Measurements from ENCODE around the gene SRMS. TPM values are rescaled to one million over a fixed set of nuclear protein-coding genes. Genes with fewer than 3 reads are reported as not detected.
A peak's percentile ranks its signal among the peaks of the same experiment; 100 is the strongest.

The SRMS gene
- total RNA-seq, 1 experiment from 2014 or later: 0.79 TPM

DNA sequence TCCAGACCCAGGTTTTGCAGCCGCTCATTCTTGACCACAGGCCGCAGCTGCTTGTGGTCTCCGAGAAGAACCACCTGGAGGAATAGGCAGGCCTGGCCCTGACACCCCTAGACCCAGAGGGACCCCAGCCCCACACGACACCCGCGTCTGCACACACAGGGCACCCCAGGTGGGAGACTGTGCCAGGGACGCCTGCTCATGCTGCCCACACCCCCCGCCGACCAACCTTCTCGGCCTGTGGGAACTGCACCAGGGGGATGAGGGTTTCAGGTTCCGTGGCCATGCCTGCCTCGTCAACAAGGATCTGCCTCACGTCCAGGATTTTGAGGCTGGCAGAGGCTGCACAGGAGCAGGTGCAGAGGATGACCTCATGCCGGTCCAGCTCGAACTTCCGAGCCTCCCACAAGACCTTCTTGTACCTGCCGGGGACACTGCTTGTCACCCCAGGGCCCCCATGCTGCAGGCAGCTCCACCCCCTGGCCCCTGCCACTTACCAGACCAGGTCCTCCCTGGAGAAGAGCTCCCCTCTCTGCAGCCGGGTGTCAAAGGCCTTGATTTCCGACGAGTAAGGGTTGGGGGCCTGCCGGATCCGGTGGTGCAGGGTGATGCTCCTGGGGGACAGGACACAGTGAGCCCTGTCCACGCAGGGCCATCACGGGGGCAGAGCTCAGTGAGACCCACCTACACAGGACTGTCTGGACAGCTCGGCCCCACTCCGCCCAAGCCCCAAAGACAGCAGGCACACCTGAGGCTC is 13.5 kb upstream of the SRMS start:
- H2BK12ac ChIP-seq (ENCODE audit: insufficient read length, low read depth, low read length): no peak overlapping the region
- DNase-seq: no peak
- H3K79me1 ChIP-seq (ENCODE audit: insufficient read depth, low read depth, low read length, poor library complexity, severe bottlenecking): no peaks in the 10 kb centered on the region
- H2BK20ac ChIP-seq (ENCODE audit: low read depth, low read length, poor library complexity, severe bottlenecking): no peak overlapping the region
- H2BK120ac ChIP-seq (ENCODE audit: low read depth, low read length, poor library complexity, severe bottlenecking): no peak overlapping the region
- H3K27me3 ChIP-seq (ENCODE audit: insufficient read depth, low read length): no peaks in the 10 kb centered on the region
- H4K5ac ChIP-seq (ENCODE audit: insufficient read length, low read depth, low read length): no peak overlapping the region
- H2AFZ ChIP-seq (ENCODE audit: low read length): no peak overlapping the region
- H3K56ac ChIP-seq (ENCODE audit: insufficient read length, low read depth, low read length): no peak overlapping the region
- no peak overlapping the region for H4K8ac ChIP-seq (replicated peaks; ENCODE audit: insufficient read length, low read depth, low read length)
- no peaks in the 10 kb centered on the region for H3K79me2 ChIP-seq (ENCODE audit: insufficient read depth, low read length)
- TF ChIP-seq, protein P1, sequence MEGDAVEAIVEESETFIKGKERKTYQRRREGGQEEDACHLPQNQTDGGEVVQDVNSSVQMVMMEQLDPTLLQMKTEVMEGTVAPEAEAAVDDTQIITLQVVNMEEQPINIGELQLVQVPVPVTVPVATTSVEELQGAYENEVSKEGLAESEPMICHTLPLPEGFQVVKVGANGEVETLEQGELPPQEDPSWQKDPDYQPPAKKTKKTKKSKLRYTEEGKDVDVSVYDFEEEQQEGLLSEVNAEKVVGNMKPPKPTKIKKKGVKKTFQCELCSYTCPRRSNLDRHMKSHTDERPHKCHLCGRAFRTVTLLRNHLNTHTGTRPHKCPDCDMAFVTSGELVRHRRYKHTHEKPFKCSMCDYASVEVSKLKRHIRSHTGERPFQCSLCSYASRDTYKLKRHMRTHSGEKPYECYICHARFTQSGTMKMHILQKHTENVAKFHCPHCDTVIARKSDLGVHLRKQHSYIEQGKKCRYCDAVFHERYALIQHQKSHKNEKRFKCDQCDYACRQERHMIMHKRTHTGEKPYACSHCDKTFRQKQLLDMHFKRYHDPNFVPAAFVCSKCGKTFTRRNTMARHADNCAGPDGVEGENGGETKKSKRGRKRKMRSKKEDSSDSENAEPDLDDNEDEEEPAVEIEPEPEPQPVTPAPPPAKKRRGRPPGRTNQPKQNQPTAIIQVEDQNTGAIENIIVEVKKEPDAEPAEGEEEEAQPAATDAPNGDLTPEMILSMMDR (conservative IDR thresholded peaks at IDR 0.05): no peak
- no peak overlapping the region for H2AK5ac ChIP-seq (ENCODE audit: insufficient read length, low read length)
- peak overlapping the region in 1 of 3 experiments; percentile 70; a peak in 1 of 7 replicates for H3K27ac Mint-ChIP-seq
- H3K4me1 Mint-ChIP-seq: peaks cover 5 to 7% of the 10 kb centered on the region in 2 experiments
- no peak overlapping the region for H3K4ac ChIP-seq (ENCODE audit: low read depth, low read length)
- H3K4me3 Mint-ChIP-seq: no peak overlapping the region
- H2BK5ac ChIP-seq (ENCODE audit: insufficient read length, low read length): no peak overlapping the region
- no peak overlapping the region for H3T11ph ChIP-seq (ENCODE audit: low read length)
- H3K27me3 Mint-ChIP-seq (ENCODE audit: low read depth): no peaks in the 10 kb centered on the region
- H4K91ac ChIP-seq (ENCODE audit: insufficient read length, low read depth, low read length): no peak overlapping the region
- no CpG with 5 or more reads among the region's 26 CpGs for WGBS (ENCODE audit: extremely low coverage, insufficient read length, low lambda C conversion rate)
- H3K23ac ChIP-seq (ENCODE audit: insufficient read length, low read depth, low read length): no peak overlapping the region
- no peak overlapping the region for H3K4me2 ChIP-seq (ENCODE audit: insufficient read depth, insufficient read length, low read length)
- no peaks in the 10 kb centered on the region for H3K9me3 Mint-ChIP-seq
- H4K20me1 ChIP-seq (ENCODE audit: control insufficient read depth, insufficient read depth, insufficient read length): no peaks in the 10 kb centered on the region
- H3K27ac ChIP-seq (ENCODE audit: insufficient read length, low read depth, low read length): no peak overlapping the region
- no peak overlapping the region for H3K14ac ChIP-seq (ENCODE audit: insufficient read depth, low read length)
- peaks cover 3 to 12% (median 11%) of the 10 kb centered on the region in 3 experiments; a peak in 6 of 7 replicates for H3K36me3 Mint-ChIP-seq (ENCODE audit: insufficient read depth in 1 of 3, low read depth in 3 of 3)
- H3K18ac ChIP-seq (ENCODE audit: insufficient read length, low read depth, low read length): no peak overlapping the region
- H3K9ac ChIP-seq (ENCODE audit: extremely low read depth, insufficient read length, low read length): no peak overlapping the region
- no peaks in the 10 kb centered on the region for H3K23me2 ChIP-seq (ENCODE audit: insufficient read length, low read depth, low read length, poor library complexity, severe bottlenecking)
- H2BK15ac ChIP-seq (ENCODE audit: low read depth, low read length): no peak overlapping the region
- H3K4me1 ChIP-seq (ENCODE audit: insufficient read depth, low read length): no peaks in the 10 kb centered on the region
- no peaks in the 10 kb centered on the region for H3K9me3 ChIP-seq (ENCODE audit: control insufficient read depth, low read depth, low read length)

All from H9 (cell line).